Measurements from ENCODE around the gene PCDHGB6. TPM values are rescaled to one million over a fixed set of nuclear protein-coding genes. Genes with fewer than 3 reads are reported as not detected.
"Not testable (repeated sequence)": the region's sequence is repeated elsewhere in the genome, so short reads cannot be mapped to it uniquely, and the experiment has no call there.

PCDHGB6 gene
- total and polyA plus RNA-seq, 9 donors, result 2.8 to 6.0 (median 4.1) TPM

- H3K27me3 ChIP-seq (ENCODE audit: control insufficient read depth, insufficient read depth, low read length), result peaks cover 21% of the 10 kb centered on the region
- H3K9me3 ChIP-seq (replicated peaks; ENCODE audit: control insufficient read depth, low read depth, low read length), result peaks cover 60% of the 10 kb centered on the region
- no peak overlapping the region for H3K4me3 ChIP-seq (ENCODE audit: low read length)
These were observed 36.0 kb upstream of the PCDHGB6 start for GRCh38 chr5:141371572-141372475.

GRCh38 chr5:141373673-141374317 lies 34.0 kb upstream of the PCDHGB6 start, which contains the start of gene PCDHGA6:
PCDHGA6 (plus strand) TSS chr5:141373891; CDS start chr5:141374084, 193 bp downstream.
- Histone ChIP-seq H3K36me3 (ENCODE audit: control insufficient read depth, insufficient read depth, low read length) (no peaks in the 10 kb centered on the region), H3K4me1 (ENCODE audit: control insufficient read depth, insufficient read depth, low read length) (no peaks in the 10 kb centered on the region), H3K27ac (ENCODE audit: low read length) (no peak within 1 kb of the TSS), H3K4me3 (ENCODE audit: low read length) (peak within 1 kb of the TSS; percentile 30), H3K9me3 (replicated peaks; ENCODE audit: control insufficient read depth, low read depth, low read length) (peaks cover 72% of the 10 kb centered on the region), H3K27me3 (ENCODE audit: control insufficient read depth, insufficient read depth, low read length) (peaks cover 21% of the 10 kb centered on the region)
- 13% methylated on average over 26 of the region's 27 CpGs for WGBS (ENCODE audit: insufficient coverage)
- peak; percentile 17 for DNase-seq

More at GRCh38 chr5:141371572-141372475, 36.0 kb upstream of the PCDHGB6 start:
- DNase-seq, result no peak
- H3K27ac ChIP-seq (ENCODE audit: low read length), result no peak overlapping the region
- WGBS (ENCODE audit: insufficient coverage), result 50% methylated on average over 68 of the region's 69 CpGs
- no peaks in the 10 kb centered on the region for H3K36me3 ChIP-seq (ENCODE audit: control insufficient read depth, insufficient read depth, low read length)
- H3K4me1 ChIP-seq (ENCODE audit: control insufficient read depth, insufficient read depth, low read length), result no peaks in the 10 kb centered on the region

GRCh38 chr5:141374627-141375026 lies 33.2 kb upstream of the PCDHGB6 start:
- no peaks in the 10 kb centered on the region for H3K4me1 ChIP-seq (ENCODE audit: control insufficient read depth, insufficient read depth, low read length)
- DNase-seq, result no peak
- H3K27me3 ChIP-seq (ENCODE audit: control insufficient read depth, insufficient read depth, low read length), result peaks cover 21% of the 10 kb centered on the region
- 76% methylated on average over 12 of the region's 14 CpGs for WGBS (ENCODE audit: insufficient coverage)
- no peak overlapping the region for H3K27ac ChIP-seq (ENCODE audit: low read length)
- no peaks in the 10 kb centered on the region for H3K36me3 ChIP-seq (ENCODE audit: control insufficient read depth, insufficient read depth, low read length)
- H3K4me3 ChIP-seq (ENCODE audit: low read length), result no peak overlapping the region
- H3K9me3 ChIP-seq (replicated peaks; ENCODE audit: control insufficient read depth, low read depth, low read length), result peaks cover 72% of the 10 kb centered on the region

GRCh38 chr5:141375444-141376155 lies 32.2 kb upstream of the PCDHGB6 start:
- not testable (repeated sequence) for H3K4me1 ChIP-seq (ENCODE audit: control insufficient read depth, insufficient read depth, low read length); DNase-seq; H3K4me3 ChIP-seq (ENCODE audit: low read length); H3K27ac ChIP-seq (ENCODE audit: low read length); H3K36me3 ChIP-seq (ENCODE audit: control insufficient read depth, insufficient read depth, low read length)
- WGBS (ENCODE audit: insufficient coverage), result 65% methylated on average over 32 of the region's 48 CpGs
- peaks cover 66% of the 10 kb centered on the region for H3K9me3 ChIP-seq (replicated peaks; ENCODE audit: control insufficient read depth, low read depth, low read length)
- peaks cover 18% of the 10 kb centered on the region for H3K27me3 ChIP-seq (ENCODE audit: control insufficient read depth, insufficient read depth, low read length)

- H3K27me3 ChIP-seq (ENCODE audit: control insufficient read depth, insufficient read depth, low read length), result peaks cover 5% of the 10 kb centered on the region
- H3K4me1 ChIP-seq (ENCODE audit: control insufficient read depth, insufficient read depth, low read length), result no peaks in the 10 kb centered on the region
- H3K4me3 ChIP-seq (ENCODE audit: low read length), result peak within 1 kb of the TSS; percentile 22
- 13% methylated on average over 24 of the region's 37 CpGs for WGBS (ENCODE audit: insufficient coverage)
- H3K27ac ChIP-seq (ENCODE audit: low read length), result no peak within 1 kb of the TSS
- peak; percentile 4 for DNase-seq
- H3K9me3 ChIP-seq (replicated peaks; ENCODE audit: control insufficient read depth, low read depth, low read length), result peaks cover 71% of the 10 kb centered on the region
- H3K36me3 ChIP-seq (ENCODE audit: control insufficient read depth, insufficient read depth, low read length), result no peaks in the 10 kb centered on the region
These were observed 25.1 kb upstream of the PCDHGB6 start, which contains the start of gene PCDHGA7 for GRCh38 chr5:141382469-141383294. PCDHGA7 (plus strand) TSS chr5:141382742; CDS start chr5:141382900, 158 bp downstream.

- Histone ChIP-seq H3K36me3 (ENCODE audit: control insufficient read depth, insufficient read depth, low read length) (no peaks in the 10 kb centered on the region), H3K4me1 (ENCODE audit: control insufficient read depth, insufficient read depth, low read length) (no peaks in the 10 kb centered on the region), H3K27me3 (ENCODE audit: control insufficient read depth, insufficient read depth, low read length) (peaks cover 5% of the 10 kb centered on the region), H3K9me3 (replicated peaks; ENCODE audit: control insufficient read depth, low read depth, low read length) (peaks cover 70% of the 10 kb centered on the region), H3K4me3 (ENCODE audit: low read length) (no peak overlapping the region), H3K27ac (ENCODE audit: low read length) (no peak overlapping the region)
- DNase-seq, result no peak
- 42% methylated on average over 9 of the region's 21 CpGs for WGBS (ENCODE audit: insufficient coverage)
These were observed 24.5 kb upstream of the PCDHGB6 start for GRCh38 chr5:141383345-141383744.

- no peak overlapping the region for H3K4me3 ChIP-seq (ENCODE audit: low read length)
- 67% methylated on average over 38 of the region's 43 CpGs for WGBS (ENCODE audit: insufficient coverage)
- no peaks in the 10 kb centered on the region for H3K4me1 ChIP-seq (ENCODE audit: control insufficient read depth, insufficient read depth, low read length)
- peaks cover 7% of the 10 kb centered on the region for H3K27me3 ChIP-seq (ENCODE audit: control insufficient read depth, insufficient read depth, low read length)
- H3K9me3 ChIP-seq (replicated peaks; ENCODE audit: control insufficient read depth, low read depth, low read length), result peaks cover 79% of the 10 kb centered on the region
- no peaks in the 10 kb centered on the region for H3K36me3 ChIP-seq (ENCODE audit: control insufficient read depth, insufficient read depth, low read length)
- no peak for DNase-seq
- no peak overlapping the region for H3K27ac ChIP-seq (ENCODE audit: low read length)
These were observed 23.2 kb upstream of the PCDHGB6 start for GRCh38 chr5:141384471-141385267.

- not testable (repeated sequence) for H3K36me3 ChIP-seq (ENCODE audit: control insufficient read depth, insufficient read depth, low read length); H3K4me1 ChIP-seq (ENCODE audit: control insufficient read depth, insufficient read depth, low read length); H3K4me3 ChIP-seq (ENCODE audit: low read length); H3K27ac ChIP-seq (ENCODE audit: low read length)
- Histone ChIP-seq H3K9me3 (replicated peaks; ENCODE audit: control insufficient read depth, low read depth, low read length) (peaks cover 83% of the 10 kb centered on the region), H3K27me3 (ENCODE audit: control insufficient read depth, insufficient read depth, low read length) (peaks cover 11% of the 10 kb centered on the region)
- DNase-seq, result peak; percentile 10
- 5% methylated on average over 11 of the region's 40 CpGs for WGBS (ENCODE audit: insufficient coverage)
These were observed 20.1 kb upstream of the PCDHGB6 start, which contains the start of gene PCDHGB4 for GRCh38 chr5:141387557-141388311. PCDHGB4 (plus strand) TSS chr5:141387698; CDS start chr5:141387885, 187 bp downstream.
